Measurements from ENCODE around the gene INSIG2.

DNA sequence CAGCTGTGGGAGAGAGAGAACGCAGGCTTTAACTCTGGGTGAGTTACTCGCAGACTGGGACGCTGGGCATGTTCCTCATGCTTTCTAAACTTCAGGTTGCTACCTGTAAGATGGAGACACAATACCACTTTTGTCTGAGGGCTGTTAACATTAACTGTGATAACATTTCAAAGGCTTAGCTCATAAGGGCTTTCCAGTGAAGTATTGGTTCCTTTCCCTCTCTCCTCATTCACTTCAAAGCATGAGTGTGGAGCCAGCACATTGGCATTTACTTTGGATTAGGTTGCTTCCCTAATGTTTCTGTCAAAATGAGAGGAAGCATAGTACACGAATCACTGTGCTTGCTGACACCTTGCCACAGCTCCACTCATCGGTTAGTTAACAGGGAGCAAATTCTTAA is 30.2 kb downstream of the INSIG2 start:
- TF ChIP-seq POLR2AphosphoS5 (IDR thresholded peaks at IDR 0.05) = no peak
- no peak for TF ChIP-seq POLR2A (IDR thresholded peaks at IDR 0.05; ENCODE audit: low read depth)
